Measurements from ENCODE around the gene SERPINE3.
A peak's percentile ranks its signal among the peaks of the same experiment; 100 is the strongest.

SERPINE3 gene

DNA sequence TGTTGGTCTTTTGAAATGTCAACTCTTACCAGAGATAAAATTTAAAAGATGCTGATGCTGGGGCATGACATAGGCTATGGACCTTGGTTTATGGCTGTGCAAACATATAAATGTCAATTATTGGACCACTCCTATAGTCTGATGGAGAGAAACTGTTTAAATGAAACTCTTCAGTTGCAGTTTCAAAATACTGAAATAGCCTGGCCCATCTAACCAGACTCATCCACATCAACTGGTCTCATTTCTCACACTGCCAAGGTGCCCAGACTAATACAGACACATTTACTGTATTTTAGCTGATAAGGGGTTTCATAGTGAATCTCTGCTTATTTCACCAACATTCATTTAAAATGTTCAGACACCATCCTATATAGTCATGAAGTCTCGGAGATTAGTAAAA is 19.9 kb downstream of the SERPINE3 start:
- no peaks in the 10 kb centered on the region for H3K9me3 ChIP-seq (ENCODE audit: low read depth, low read length)
- peaks cover 40% of the 10 kb centered on the region for H3K36me3 ChIP-seq (ENCODE audit: insufficient read depth, low read length)
- H3K27ac ChIP-seq: no peak overlapping the region
- no peak overlapping the region for H3K9ac ChIP-seq (ENCODE audit: insufficient read length)
- TF ChIP-seq POLR2AphosphoS5 (IDR thresholded peaks at IDR 0.05; ENCODE audit: borderline replicate concordance, low read depth, low read length) (0 out of 2 replicates have a peak, but pooled peaks have one; percentile 25), FOXP2 (optimal IDR thresholded peaks at IDR 0.05; ENCODE audit: control extremely low read depth, extremely low read length, insufficient read depth) (no peak)
- no peak overlapping the region for H3K4me3 ChIP-seq
- no peak for DNase-seq (ENCODE audit: low read depth, low spot score)

DNA sequence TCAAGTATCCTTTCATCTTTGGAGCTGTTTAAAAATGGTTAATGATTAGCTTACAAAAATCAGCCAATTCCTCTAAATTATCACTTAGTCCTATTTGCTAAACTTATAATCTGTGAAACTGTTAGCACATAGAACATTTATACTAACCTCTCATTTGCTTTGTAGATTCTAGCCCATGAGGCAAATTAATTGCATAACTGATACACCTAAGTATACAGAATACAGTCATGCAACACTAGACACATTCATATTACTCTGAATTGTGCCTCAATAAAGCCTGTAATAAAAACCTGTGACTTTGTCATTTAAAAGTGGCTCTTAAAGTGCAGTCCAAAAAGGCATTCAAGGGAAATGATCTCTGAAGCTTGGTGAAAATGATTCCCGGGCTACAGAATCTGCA is 21.0 kb downstream of the SERPINE3 start:
- no peak overlapping the region for H3K9ac ChIP-seq (ENCODE audit: insufficient read length)
- peaks cover 52% of the 10 kb centered on the region for H3K36me3 ChIP-seq (ENCODE audit: insufficient read depth, low read length)
- TF ChIP-seq FOXP2 (optimal IDR thresholded peaks at IDR 0.05; ENCODE audit: control extremely low read depth, extremely low read length, insufficient read depth) (no peak), POLR2AphosphoS5 (IDR thresholded peaks at IDR 0.05; ENCODE audit: borderline replicate concordance, low read depth, low read length) (no peak)
- H3K9me3 ChIP-seq (ENCODE audit: low read depth, low read length): no peaks in the 10 kb centered on the region
- no peak overlapping the region for H3K27ac ChIP-seq
- H3K4me3 ChIP-seq: no peak overlapping the region
- DNase-seq (ENCODE audit: low read depth, low spot score): no peak

DNA sequence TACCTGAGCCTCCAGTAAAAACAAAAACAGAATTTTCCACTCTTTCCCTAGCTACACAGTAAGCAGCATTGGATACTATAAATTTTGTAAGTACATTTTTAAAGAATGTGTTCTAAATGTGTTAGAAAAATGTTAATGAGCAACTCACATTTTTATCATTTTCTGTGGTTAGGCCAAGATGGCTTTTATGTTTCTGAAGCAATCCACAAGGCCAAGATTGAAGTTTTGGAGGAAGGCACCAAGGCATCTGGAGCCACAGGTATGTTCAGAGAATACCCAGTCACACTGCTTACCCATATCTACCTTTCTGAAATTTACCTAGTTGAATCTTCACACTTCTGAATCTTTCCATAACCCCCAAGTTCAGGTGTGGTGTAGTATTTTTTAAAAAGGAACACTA is 21.6 kb downstream of the SERPINE3 start:
- Histone ChIP-seq H3K27ac (no peak overlapping the region), H3K9me3 (ENCODE audit: low read depth, low read length) (no peaks in the 10 kb centered on the region), H3K36me3 (ENCODE audit: insufficient read depth, low read length) (peaks cover 57% of the 10 kb centered on the region), H3K4me3 (no peak overlapping the region), H3K9ac (ENCODE audit: insufficient read length) (no peak overlapping the region)
- no peak for DNase-seq (ENCODE audit: low read depth, low spot score)
- TF ChIP-seq POLR2AphosphoS5 (IDR thresholded peaks at IDR 0.05; ENCODE audit: borderline replicate concordance, low read depth, low read length): no peak

DNA sequence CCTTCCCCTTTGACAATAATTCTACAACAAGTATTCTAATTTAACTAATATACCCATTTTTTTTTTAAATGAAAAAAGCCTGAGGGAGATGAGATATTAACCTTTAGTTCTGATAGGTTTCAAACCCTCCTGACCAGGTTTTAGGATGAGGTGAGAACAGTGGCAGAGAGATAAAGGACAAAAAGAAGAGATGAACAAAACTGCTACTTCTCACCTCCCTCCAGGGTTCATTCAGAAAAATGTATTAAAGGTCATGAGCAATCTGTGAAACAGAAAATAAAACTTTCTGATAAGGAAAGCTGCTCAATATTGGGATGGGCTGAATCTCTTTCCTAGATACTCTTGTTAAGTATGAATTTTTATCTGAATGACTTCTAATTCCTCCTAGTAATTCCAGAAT is 24.1 kb downstream of the SERPINE3 start:
- Histone ChIP-seq H3K27ac (no peak overlapping the region), H3K36me3 (ENCODE audit: insufficient read depth, low read length) (peaks cover 81% of the 10 kb centered on the region), H3K4me3 (no peak overlapping the region), H3K9me3 (ENCODE audit: low read depth, low read length) (no peaks in the 10 kb centered on the region), H3K9ac (ENCODE audit: insufficient read length) (no peak overlapping the region)
- no peak for DNase-seq (ENCODE audit: low read depth, low spot score)
- TF ChIP-seq EZH2 (IDR thresholded peaks at IDR 0.05): no peak
- no peak for TF ChIP-seq FOXP2 (optimal IDR thresholded peaks at IDR 0.05; ENCODE audit: control extremely low read depth, extremely low read length, insufficient read depth)
- TF ChIP-seq POLR2AphosphoS5 (IDR thresholded peaks at IDR 0.05; ENCODE audit: borderline replicate concordance, low read depth, low read length): no peak

DNA sequence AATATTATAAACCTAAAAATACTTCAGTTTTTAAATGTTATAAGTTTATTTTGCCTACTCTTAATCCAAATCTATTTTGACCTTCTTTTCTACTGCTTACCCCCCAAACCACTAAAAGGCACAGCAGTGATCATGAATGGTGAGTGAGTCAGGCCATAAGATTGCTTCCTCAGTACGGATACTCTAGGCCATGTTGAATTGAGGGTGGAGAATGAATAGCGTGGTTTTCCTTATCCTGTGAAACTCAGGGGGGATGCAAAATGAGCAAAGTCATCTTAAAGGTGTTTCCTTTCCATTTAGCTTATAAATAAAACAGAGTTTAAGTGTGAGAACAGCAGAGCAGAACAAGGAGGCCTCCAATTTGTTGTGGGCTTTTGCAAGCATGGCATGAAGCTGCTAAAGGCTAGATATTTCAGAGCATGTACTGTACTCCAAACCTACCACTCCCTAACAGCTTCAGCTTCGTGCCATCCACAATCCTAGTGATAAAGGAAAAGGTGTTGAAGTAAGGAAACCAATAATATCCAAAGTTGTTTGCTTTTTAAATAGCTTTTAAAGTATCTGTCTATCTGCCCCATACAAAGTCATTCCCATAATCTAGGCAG is 25.0 kb downstream of the SERPINE3 start:
- peaks cover 87% of the 10 kb centered on the region for H3K36me3 ChIP-seq (ENCODE audit: insufficient read depth, low read length)
- H3K27ac ChIP-seq: 0 out of 2 replicates have a peak overlapping the region, but pooled peaks have one; percentile 6
- no peaks in the 10 kb centered on the region for H3K9me3 ChIP-seq (ENCODE audit: low read depth, low read length)
- DNase-seq (ENCODE audit: low read depth, low spot score): no peak
- no peak for TF ChIP-seq POLR2AphosphoS5 (IDR thresholded peaks at IDR 0.05; ENCODE audit: borderline replicate concordance, low read depth, low read length)
- no peak for TF ChIP-seq EZH2 (IDR thresholded peaks at IDR 0.05)
- TF ChIP-seq FOXP2 (optimal IDR thresholded peaks at IDR 0.05; ENCODE audit: control extremely low read depth, extremely low read length, insufficient read depth): no peak
- no peak overlapping the region for H3K4me3 ChIP-seq
- no peak overlapping the region for H3K9ac ChIP-seq (ENCODE audit: insufficient read length)

DNA sequence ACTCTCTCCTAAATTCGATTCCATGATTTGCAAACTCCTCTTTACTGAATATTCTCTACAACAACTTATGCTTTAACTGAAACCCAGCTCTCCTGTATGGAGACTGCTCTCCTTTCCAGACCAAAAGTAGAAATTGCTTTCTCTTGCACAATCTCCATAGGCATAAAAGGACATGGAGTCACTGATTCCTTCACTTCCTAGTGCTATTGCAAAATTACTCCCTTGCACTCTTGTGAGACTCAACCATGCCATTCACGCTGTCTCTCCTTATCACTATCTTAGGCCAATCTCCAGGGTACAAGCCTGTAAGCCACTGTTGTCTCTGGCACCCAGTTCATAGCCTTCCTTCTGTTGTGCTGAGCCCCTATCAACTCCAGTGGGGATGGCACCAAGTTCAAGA is 30.6 kb downstream of the SERPINE3 start:
- TF ChIP-seq POLR2AphosphoS5 (IDR thresholded peaks at IDR 0.05; ENCODE audit: borderline replicate concordance, low read depth, low read length): no peak
- no peak for TF ChIP-seq FOXP2 (optimal IDR thresholded peaks at IDR 0.05; ENCODE audit: control extremely low read depth, extremely low read length, insufficient read depth)
- no peak for TF ChIP-seq EZH2 (IDR thresholded peaks at IDR 0.05)
- peak overlapping the region; percentile 71 for H3K27ac ChIP-seq
- H3K36me3 ChIP-seq (ENCODE audit: insufficient read depth, low read length): peaks cover 99% of the 10 kb centered on the region
- H3K9ac ChIP-seq (ENCODE audit: insufficient read length): no peak overlapping the region
- no peak for DNase-seq (ENCODE audit: low read depth, low spot score)
- no peaks in the 10 kb centered on the region for H3K9me3 ChIP-seq (ENCODE audit: low read depth, low read length)
- no peak overlapping the region for H3K4me3 ChIP-seq

DNA sequence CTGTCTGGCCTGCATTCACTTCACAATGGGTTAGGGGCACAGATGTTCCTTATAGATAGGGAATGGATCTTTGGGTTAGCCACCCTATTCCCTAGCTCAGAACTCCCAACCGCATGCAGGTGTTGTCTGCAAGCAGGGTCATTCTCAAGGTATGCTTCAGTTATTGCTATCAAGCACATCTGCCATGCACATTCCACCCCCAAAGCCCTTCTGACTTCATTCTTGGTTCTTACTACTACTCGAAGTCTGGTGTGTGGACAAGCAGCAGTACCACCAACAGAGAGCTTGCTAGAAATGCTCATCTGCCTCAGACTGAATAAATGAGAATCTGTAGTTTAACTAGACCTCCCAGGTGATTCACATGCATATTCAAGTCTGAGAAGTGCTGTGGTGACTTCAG is 31.3 kb downstream of the SERPINE3 start:
- Histone ChIP-seq H3K9ac (ENCODE audit: insufficient read length) (no peak overlapping the region), H3K36me3 (ENCODE audit: insufficient read depth, low read length) (peaks cover 100% of the 10 kb centered on the region), H3K4me3 (no peak overlapping the region), H3K9me3 (ENCODE audit: low read depth, low read length) (no peaks in the 10 kb centered on the region), H3K27ac (peak overlapping the region; percentile 22; the same call in 1 of the 2 replicates)
- DNase-seq (ENCODE audit: low read depth, low spot score): no peak
- TF ChIP-seq FOXP2 (optimal IDR thresholded peaks at IDR 0.05; ENCODE audit: control extremely low read depth, extremely low read length, insufficient read depth): no peak

DNA sequence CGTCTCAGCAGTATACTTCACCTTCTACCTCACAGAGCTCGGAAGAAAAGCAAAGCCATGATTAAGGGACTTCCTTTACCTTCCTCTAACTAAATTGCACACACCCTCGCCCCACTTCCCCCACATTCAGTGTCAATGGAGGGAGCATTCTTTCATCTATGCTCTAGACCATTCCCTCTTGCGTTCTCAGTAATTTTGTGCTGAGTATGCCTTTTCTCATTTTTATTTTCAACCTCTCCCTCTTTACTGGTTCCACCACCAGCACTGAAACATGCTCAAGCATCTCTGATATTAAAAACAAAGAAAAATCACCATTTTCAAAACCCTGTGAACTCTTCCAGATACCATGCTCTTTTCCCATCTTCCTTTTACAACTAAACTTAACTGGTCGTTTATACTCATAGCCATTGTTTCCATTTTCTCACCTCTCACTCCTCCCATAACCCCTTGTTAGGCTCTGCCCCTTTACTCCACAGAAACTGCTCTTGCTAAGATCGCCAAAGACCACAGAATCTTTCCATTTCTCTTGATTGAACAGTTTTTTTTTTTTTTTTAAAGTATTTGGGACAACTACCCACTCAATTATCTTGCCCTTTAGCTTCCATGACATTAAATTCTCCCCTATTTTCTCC is 32.4 kb downstream of the SERPINE3 start:
- H3K4me3 ChIP-seq: no peak overlapping the region
- H3K9me3 ChIP-seq (ENCODE audit: low read depth, low read length): no peaks in the 10 kb centered on the region
- no peak overlapping the region for H3K9ac ChIP-seq (ENCODE audit: insufficient read length)
- H3K36me3 ChIP-seq (ENCODE audit: insufficient read depth, low read length): peaks cover 100% of the 10 kb centered on the region
- H3K27ac ChIP-seq: no peak overlapping the region; the same call in 1 of the 2 replicates
- TF ChIP-seq FOXP2 (optimal IDR thresholded peaks at IDR 0.05; ENCODE audit: control extremely low read depth, extremely low read length, insufficient read depth) (no peak), POLR2AphosphoS5 (IDR thresholded peaks at IDR 0.05; ENCODE audit: borderline replicate concordance, low read depth, low read length) (no peak), EZH2 (IDR thresholded peaks at IDR 0.05) (no peak)
- no peak for DNase-seq (ENCODE audit: low read depth, low spot score)

DNA sequence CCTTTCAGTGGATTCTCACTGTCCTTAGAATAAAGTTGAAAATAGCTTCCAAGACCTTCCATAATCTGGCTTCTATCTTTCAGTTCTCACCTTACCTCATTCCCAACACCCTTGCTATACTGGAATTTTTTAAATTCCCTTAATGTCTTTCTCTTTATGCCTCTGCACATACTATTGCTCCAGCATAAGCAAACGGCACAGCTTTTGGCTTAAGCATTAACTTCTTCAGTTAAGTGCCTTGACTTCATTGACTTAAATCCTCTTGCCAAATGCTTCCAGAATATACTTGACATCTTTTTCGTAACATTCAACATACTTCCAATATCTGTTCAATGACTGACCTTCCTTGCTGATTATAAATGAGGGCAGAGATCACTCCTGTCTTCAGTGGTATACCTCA is 34.0 kb downstream of the SERPINE3 start:
- Histone ChIP-seq H3K9ac (ENCODE audit: insufficient read length) (no peak overlapping the region), H3K36me3 (ENCODE audit: insufficient read depth, low read length) (peaks cover 98% of the 10 kb centered on the region), H3K9me3 (ENCODE audit: low read depth, low read length) (no peaks in the 10 kb centered on the region), H3K4me3 (no peak overlapping the region), H3K27ac (no peak overlapping the region)
- DNase-seq (ENCODE audit: low read depth, low spot score): no peak
- TF ChIP-seq EZH2 (IDR thresholded peaks at IDR 0.05): no peak
- TF ChIP-seq POLR2AphosphoS5 (IDR thresholded peaks at IDR 0.05; ENCODE audit: borderline replicate concordance, low read depth, low read length): no peak
- no peak for TF ChIP-seq FOXP2 (optimal IDR thresholded peaks at IDR 0.05; ENCODE audit: control extremely low read depth, extremely low read length, insufficient read depth)

Measured in SK-N-MC (cell line).